IMR-90 (cell line): Measurements from ENCODE around the gene PNMA8C. TPM values are rescaled to one million over a fixed set of nuclear protein-coding genes. Genes with fewer than 3 reads are reported as not detected.

Experiments used
- ATAC-seq: fragments of 200-7000 bp; cut with Tn5 transposase; 2 replicates; pipeline ENCODE4 v1.9.1; 2020; ENCODE audit warnings: low read depth, mild to moderate bottlenecking, moderate library complexity
- BruUV-seq: library from RNA; stranded (reverse); fragments of 400-500 nt; replicated peaks from 2 replicates; lab custom pipeline; 2021; lab: Mats Ljungman, UMichigan
- CTCF ChIA-PET: fragments of 300-600 bp; formaldehyde crosslinking; extraction: SDS; loops from one replicate; lab custom pipeline; 2021; ENCODE audit warnings: antibody characterized with exemption; lab: Yijun Ruan, JAX
- POLR2A ChIA-PET: fragments of 300-600 bp; sonication (Branson Sonifier 250); formaldehyde crosslinking; loops from one replicate; lab custom pipeline; 2022; ENCODE audit warnings: antibody characterized with exemption; ENCODE audit not compliant: unreplicated experiment; lab: Charles Lee
- DNase-seq: peaks from one replicate; pipeline ENCODE4 v3.0.0; 2013
- H2AFZ ChIP-seq: replicated peaks from 2 replicates; pipeline ENCODE3; 2013; ENCODE audit warnings: low read length, mild to moderate bottlenecking; ENCODE audit not compliant: poor library complexity
- H2AK5ac ChIP-seq: 2 replicates; pipeline ENCODE4 v1.6.1; 2013; ENCODE audit warnings: low read depth, low read length, inconsistent platforms
- H2AK9ac ChIP-seq: replicated peaks from 2 replicates; pipeline ENCODE3; 2013; ENCODE audit warnings: mild to moderate bottlenecking, low read depth, low read length, moderate library complexity; ENCODE audit not compliant: poor library complexity
- H2BK120ac ChIP-seq: 2 replicates; pipeline ENCODE4 v1.6.1; 2013; ENCODE audit warnings: low read depth, low read length, inconsistent platforms
- H2BK15ac ChIP-seq: 3 replicates; pipeline ENCODE4 v1.6.1; 2013; ENCODE audit warnings: low read depth, low read length, inconsistent platforms
- H2BK20ac ChIP-seq: 2 replicates; pipeline ENCODE4 v1.6.1; 2013; ENCODE audit warnings: low read depth, mild to moderate bottlenecking, inconsistent platforms, low read length, moderate library complexity
- H2BK5ac ChIP-seq: 2 replicates; pipeline ENCODE4 v1.6.1; 2013; ENCODE audit warnings: mild to moderate bottlenecking, low read depth, low read length, inconsistent platforms; ENCODE audit not compliant: poor library complexity, severe bottlenecking
- H3K14ac ChIP-seq: replicated peaks from 2 replicates; pipeline ENCODE4 v1.6.1; 2013; ENCODE audit warnings: low read depth, low read length, inconsistent platforms
- H3K18ac ChIP-seq: 2 replicates; pipeline ENCODE4 v1.6.1; 2013; ENCODE audit warnings: low read depth, low read length, control low read depth
- H3K23ac ChIP-seq: 2 replicates; pipeline ENCODE4 v1.6.1; 2013; ENCODE audit warnings: low read depth, low read length, inconsistent platforms
- H3K27ac ChIP-seq: 2 replicates; pipeline ENCODE4 v1.5.1; 2013; ENCODE audit warnings: mild to moderate bottlenecking, control low read depth, low read length; ENCODE audit not compliant: insufficient read depth
- H3K27me3 ChIP-seq: 2 replicates; pipeline ENCODE4 v1.6.1; 2013; ENCODE audit warnings: low read length; ENCODE audit not compliant: control insufficient read depth, insufficient read depth
- H3K36me3 ChIP-seq: 2 replicates; pipeline ENCODE4 v1.6.1; 2013; ENCODE audit warnings: low read length, mixed read lengths; ENCODE audit not compliant: control insufficient read depth, insufficient read depth
- H3K4ac ChIP-seq: 2 replicates; pipeline ENCODE4 v1.6.1; 2013; ENCODE audit warnings: low read depth, low read length, inconsistent platforms
- H3K4me1 ChIP-seq: 2 replicates; pipeline ENCODE4 v1.6.1; 2013; ENCODE audit warnings: low read length, mixed read lengths; ENCODE audit not compliant: control insufficient read depth, insufficient read depth
- H3K4me2 ChIP-seq: 2 replicates; pipeline ENCODE4 v1.6.1; 2013; ENCODE audit warnings: low read depth, mild to moderate bottlenecking, control low read depth, low read length, moderate library complexity
- H3K4me3 ChIP-seq: 2 replicates; pipeline ENCODE4 v1.5.1; 2013; ENCODE audit warnings: low read depth, mild to moderate bottlenecking, control low read depth, low read length, moderate library complexity; ENCODE audit not compliant: insufficient read depth
- H3K56ac ChIP-seq: 2 replicates; pipeline ENCODE4 v1.6.1; 2013; ENCODE audit warnings: low read length, inconsistent platforms; ENCODE audit not compliant: insufficient read depth; ENCODE audit errors: extremely low read depth
- H3K79me1 ChIP-seq, 2 experiments: 2 replicates each; pipeline ENCODE4 v1.6.1; 2013; ENCODE audit warnings: low read length in 2 of 2, inconsistent platforms in 1 of 2, low read depth in 1 of 2
- H3K9ac ChIP-seq: 2 replicates; pipeline ENCODE4 v1.6.1; 2013; ENCODE audit warnings: low read depth, low read length, control low read depth
- H3K9me1 ChIP-seq: 2 replicates; pipeline ENCODE4 v1.6.1; 2013; ENCODE audit warnings: low read length, inconsistent platforms; ENCODE audit not compliant: insufficient read depth
- H3K9me3 ChIP-seq: 2 replicates; pipeline ENCODE4 v1.6.1; 2013; ENCODE audit warnings: low read length; ENCODE audit not compliant: control insufficient read depth, insufficient read depth
- H4K20me1 ChIP-seq: 2 replicates; pipeline ENCODE4 v1.6.1; 2013; ENCODE audit warnings: low read length, inconsistent platforms; ENCODE audit not compliant: insufficient read depth
- H4K5ac ChIP-seq: 2 replicates; pipeline ENCODE4 v1.6.1; 2013; ENCODE audit warnings: mild to moderate bottlenecking, low read depth, low read length, control low read depth
- H4K8ac ChIP-seq, 2 experiments: 2 replicates each; pipeline ENCODE4 v1.6.1; 2013; ENCODE audit warnings: low read depth in 2 of 2, low read length in 2 of 2, control low read depth in 1 of 2, inconsistent platforms in 1 of 2
- H4K91ac ChIP-seq: 2 replicates; pipeline ENCODE4 v1.6.1; 2013; ENCODE audit warnings: low read depth, low read length, inconsistent platforms; ENCODE audit not compliant: insufficient read depth
- CHD1 ChIP-seq: IDR thresholded peaks from 2 replicates; pipeline ENCODE4 v1.6.1; 2012; ENCODE audit warnings: low read depth, low read length, improper control_type of control experiment
- ELK1 ChIP-seq: fragments of 150-350 bp; IDR thresholded peaks from 2 replicates; pipeline ENCODE4 v1.6.1; 2016; ENCODE audit warnings: low read depth, mild to moderate bottlenecking, low read length, moderate library complexity, borderline replicate concordance
- FOS ChIP-seq: fragments of 150-350 bp; IDR thresholded peaks from 2 replicates; pipeline ENCODE4 v1.6.1; 2016; ENCODE audit warnings: low read depth, low read length
- MAZ ChIP-seq: IDR thresholded peaks from 2 replicates; pipeline ENCODE4 v1.6.1; 2012; ENCODE audit warnings: low read depth, mild to moderate bottlenecking, low read length, improper control_type of control experiment, moderate library complexity, borderline replicate concordance
- RAD21 ChIP-seq: IDR thresholded peaks from 2 replicates; pipeline ENCODE4 v1.6.1; 2012; ENCODE audit warnings: low read length, improper control_type of control experiment
- RFX5 ChIP-seq: IDR thresholded peaks from 2 replicates; pipeline ENCODE4 v1.8.0; 2012; ENCODE audit warnings: low read depth, mild to moderate bottlenecking, low read length, moderate library complexity
- SMC3 ChIP-seq: fragments of 150-350 bp; IDR thresholded peaks from 2 replicates; pipeline ENCODE4 v1.6.1; 2016; ENCODE audit warnings: low read depth, mild to moderate bottlenecking, antibody characterized with exemption, low read length, moderate library complexity
- WGBS, 2 experiments: methylation state at CpG; one replicate each; pipeline versions ENCODE4 v1.1.5 to v1.1.7; 2013; ENCODE audit warnings: missing lambda C conversion rate in 2 of 2; ENCODE audit not compliant: insufficient read length in 1 of 2; ENCODE audit errors: extremely low coverage in 2 of 2; 5-methylcytosine and 5-hydroxymethylcytosine counted together
- dilution Hi-C: fragments of 300-500 bp; cut with HindIII; formaldehyde crosslinking; loops from one replicate; pipeline ENCODE4 v1.14.3; 2018; ENCODE audit warnings: low sequenced_read_pairs; ENCODE audit not compliant: unreplicated experiment
- in situ Hi-C: fragments of 300-500 bp; cut with MboI; formaldehyde crosslinking; loops from 3 replicates; pipeline ENCODE4 v1.14.3; 2019; ENCODE audit warnings: low sequenced_read_pairs, inconsistent platforms, mixed read lengths
- intact Hi-C: fragments of 100-400 bp; cut with micrococcal nuclease; formaldehyde crosslinking; loops from 2 replicates; pipeline ENCODE4 v1.10.0; 2022
- polyA plus RNA-seq, 3 experiments: library from polyadenylated mRNA; depleted of rRNA; stranded (reverse); fragments of >200 nt; gene quantifications; 2 replicates each; pipeline ENCODE4 v1.2.3, GENCODE V29; 2012; ENCODE audit warnings: low replicate concordance in 1 of 3
- total RNA-seq: library from RNA; depleted of rRNA; stranded (reverse); fragments of >200 nt; gene quantifications from 2 replicates; pipeline ENCODE4 v1.2.3, GENCODE V29; 2012

The PNMA8C gene
- total and polyA plus RNA-seq, 2 of the 4 experiments (the other 2 are of a cell fraction), result 0.09 to 0.18 TPM

GRCh38 chr19:46448601-46449000 lies 19.9 kb upstream of the PNMA8C start:
- H2BK15ac ChIP-seq, result no peak overlapping the region
- H2BK120ac ChIP-seq, result no peak overlapping the region
- H4K20me1 ChIP-seq, result no peaks in the 10 kb centered on the region
- no peak overlapping the region for H3K4me2 ChIP-seq
- in situ Hi-C loops, result no loop called here
- WGBS, 2 experiments, result 86% methylated on average over 4 of the region's 10 CpGs; no CpG with 5 or more reads in 1 of the 2 experiments
- H3K9me1 ChIP-seq, result no peaks in the 10 kb centered on the region
- intact Hi-C loops, result no loop called here
- H3K36me3 ChIP-seq, result no peaks in the 10 kb centered on the region
- no peak overlapping the region for H2BK20ac ChIP-seq
- H3K4me1 ChIP-seq, result no peaks in the 10 kb centered on the region
- DNase-seq (no peak), ATAC-seq (no peak)
- H4K8ac ChIP-seq, result no peak overlapping the region
- no peak overlapping the region for H2AFZ ChIP-seq
- BruUV-seq, result no TSS peak
- H4K91ac ChIP-seq, result no peak overlapping the region
- H3K9ac ChIP-seq, result no peak overlapping the region
- POLR2A ChIA-PET, result no interaction called here
- H3K56ac ChIP-seq, result no peak overlapping the region
- no peak overlapping the region for H2AK9ac ChIP-seq
- no peak overlapping the region for H2BK5ac ChIP-seq
- no peak overlapping the region for H3K18ac ChIP-seq
- H3K23ac ChIP-seq, result no peak overlapping the region
- no peak overlapping the region for H2AK5ac ChIP-seq
- H4K5ac ChIP-seq, result no peak overlapping the region
- peaks cover 15% of the 10 kb centered on the region for H3K27me3 ChIP-seq
- H3K9me3 ChIP-seq, result peaks cover 6% of the 10 kb centered on the region
- no peak overlapping the region for H3K4me3 ChIP-seq
- H3K14ac ChIP-seq, result no peak overlapping the region
- TF ChIP-seq RAD21 (no peak), ELK1 (no peak), MAZ (no peak), RFX5 (no peak), CHD1 (no peak), FOS (no peak), SMC3 (no peak)
- no peak overlapping the region for H3K27ac ChIP-seq
- dilution Hi-C loops, result no loop called here
- H3K4ac ChIP-seq, result no peak overlapping the region
- H3K79me1 ChIP-seq, result no peaks in the 10 kb centered on the region
- CTCF ChIA-PET, result no interaction called here
